ENCODE results near the gene BICD2. TPM values are rescaled to one million over a fixed set of nuclear protein-coding genes. Genes with fewer than 3 reads are reported as not detected.

Gene BICD2
- total RNA-seq, 1 experiment from 2014 or later = 40.6 TPM

GRCh38 chr9:92730897-92731296, 33.7 kb downstream of the BICD2 start:
- no peaks in the 10 kb centered on the region for H3K4me1 ChIP-seq (replicated peaks; ENCODE audit: insufficient read depth)
- TF ChIP-seq CTCF (conservative IDR thresholded peaks at IDR 0.05) = no peak
- no peak for TF ChIP-seq EZH2 (IDR thresholded peaks at IDR 0.05; ENCODE audit: low read depth)
- H3F3A ChIP-seq (ENCODE audit: insufficient read depth, low read depth) = peaks cover 5% of the 10 kb centered on the region; the same call in 1 of the 2 replicates
- no peak overlapping the region for H3K4me3 ChIP-seq
- no peaks in the 10 kb centered on the region for H3K9me3 ChIP-seq (ENCODE audit: insufficient read depth, low read depth)
- no peaks in the 10 kb centered on the region for H3K27me3 ChIP-seq (ENCODE audit: insufficient read depth, low read depth)
- peaks cover 52% of the 10 kb centered on the region for H3K79me2 ChIP-seq (ENCODE audit: low read depth)
- H2AFZ ChIP-seq = no peak overlapping the region
- H3K36me3 ChIP-seq (ENCODE audit: low read depth) = no peaks in the 10 kb centered on the region
- no peak overlapping the region for H3K4me2 ChIP-seq
- H3K9me2 ChIP-seq (ENCODE audit: insufficient read depth) = no peaks in the 10 kb centered on the region
- no peak for DNase-seq
- BruUV-seq (replicated peaks) = no TSS peak
- ChIA-PET CTCF (no interaction called here), POLR2A (ENCODE audit: unreplicated experiment) (no interaction called here)
- H4K20me1 ChIP-seq (ENCODE audit: insufficient read depth) = peaks cover 17% of the 10 kb centered on the region; the same call in 1 of the 2 replicates
- intact Hi-C loops (cut with micrococcal nuclease; ENCODE audit: unreplicated experiment) = no loop called here
- no peak overlapping the region for H3K27ac ChIP-seq

- Histone ChIP-seq H3K9me3 (ENCODE audit: insufficient read depth, low read depth) (no peaks in the 10 kb centered on the region), H3K79me2 (ENCODE audit: low read depth) (peaks cover 41% of the 10 kb centered on the region), H3K4me1 (replicated peaks; ENCODE audit: insufficient read depth) (no peaks in the 10 kb centered on the region), H3K4me3 (no peak overlapping the region), H2AFZ (no peak overlapping the region), H3F3A (ENCODE audit: insufficient read depth, low read depth) (peaks cover 5% of the 10 kb centered on the region; the same call in 1 of the 2 replicates), H3K9me2 (ENCODE audit: insufficient read depth) (no peaks in the 10 kb centered on the region), H3K36me3 (ENCODE audit: low read depth) (no peaks in the 10 kb centered on the region), H4K20me1 (ENCODE audit: insufficient read depth) (peaks cover 17% of the 10 kb centered on the region; the same call in 1 of the 2 replicates), H3K27me3 (ENCODE audit: insufficient read depth, low read depth) (no peaks in the 10 kb centered on the region), H3K4me2 (no peak overlapping the region), H3K27ac (no peak overlapping the region)
- TF ChIP-seq CTCF (conservative IDR thresholded peaks at IDR 0.05) (no peak), EZH2 (IDR thresholded peaks at IDR 0.05; ENCODE audit: low read depth) (no peak)
- BruUV-seq (replicated peaks) = no TSS peak
- DNase-seq = no peak
- ChIA-PET POLR2A (ENCODE audit: unreplicated experiment) (no interaction called here), CTCF (no interaction called here)
- intact Hi-C loops (cut with micrococcal nuclease; ENCODE audit: unreplicated experiment) = no loop called here
Measured at GRCh38 chr9:92729735-92730155, 34.9 kb downstream of the BICD2 start.

GRCh38 chr9:92728831-92729734, 35.5 kb downstream of the BICD2 start:
- H3K9me3 ChIP-seq (ENCODE audit: insufficient read depth, low read depth) = no peaks in the 10 kb centered on the region
- no peak overlapping the region for H2AFZ ChIP-seq
- TF ChIP-seq CTCF (conservative IDR thresholded peaks at IDR 0.05) = no peak
- TF ChIP-seq EZH2 (IDR thresholded peaks at IDR 0.05; ENCODE audit: low read depth) = no peak
- H4K20me1 ChIP-seq (ENCODE audit: insufficient read depth) = peaks cover 17% of the 10 kb centered on the region; the same call in 1 of the 2 replicates
- CTCF ChIA-PET = interaction anchor here (0.6 kb wide), 1 partner anchor 144 kb away, joined by 4 read pairs; no protein-coding TSS in a partner anchor
- no peak for DNase-seq
- intact Hi-C loops (cut with micrococcal nuclease; ENCODE audit: unreplicated experiment) = no loop called here
- H3K4me1 ChIP-seq (replicated peaks; ENCODE audit: insufficient read depth) = no peaks in the 10 kb centered on the region
- H3K27me3 ChIP-seq (ENCODE audit: insufficient read depth, low read depth) = no peaks in the 10 kb centered on the region
- peaks cover 5% of the 10 kb centered on the region; the same call in 1 of the 2 replicates for H3F3A ChIP-seq (ENCODE audit: insufficient read depth, low read depth)
- no peak overlapping the region for H3K4me3 ChIP-seq
- no peak overlapping the region for H3K27ac ChIP-seq
- no peaks in the 10 kb centered on the region for H3K9me2 ChIP-seq (ENCODE audit: insufficient read depth)
- no peaks in the 10 kb centered on the region for H3K36me3 ChIP-seq (ENCODE audit: low read depth)
- POLR2A ChIA-PET (ENCODE audit: unreplicated experiment) = no interaction called here
- no TSS peak for BruUV-seq (replicated peaks)
- H3K79me2 ChIP-seq (ENCODE audit: low read depth) = peaks cover 34% of the 10 kb centered on the region
- H3K4me2 ChIP-seq = no peak overlapping the region

Data from PC-9 (cell line).